Endothelial cell of coronary artery (primary cell): Measurements from ENCODE around the gene RALBP1. TPM values are rescaled to one million over a fixed set of nuclear protein-coding genes. Genes with fewer than 3 reads are reported as not detected.

Experiments used
- total RNA-seq: library from RNA; depleted of rRNA; stranded (reverse); fragments of >200 nt; gene quantifications from 2 replicates; pipeline ENCODE4 v1.2.3, GENCODE V29; 2014

RALBP1 gene
- 69.5 and 78.9 TPM in 2 replicates for total RNA-seq

DNA sequence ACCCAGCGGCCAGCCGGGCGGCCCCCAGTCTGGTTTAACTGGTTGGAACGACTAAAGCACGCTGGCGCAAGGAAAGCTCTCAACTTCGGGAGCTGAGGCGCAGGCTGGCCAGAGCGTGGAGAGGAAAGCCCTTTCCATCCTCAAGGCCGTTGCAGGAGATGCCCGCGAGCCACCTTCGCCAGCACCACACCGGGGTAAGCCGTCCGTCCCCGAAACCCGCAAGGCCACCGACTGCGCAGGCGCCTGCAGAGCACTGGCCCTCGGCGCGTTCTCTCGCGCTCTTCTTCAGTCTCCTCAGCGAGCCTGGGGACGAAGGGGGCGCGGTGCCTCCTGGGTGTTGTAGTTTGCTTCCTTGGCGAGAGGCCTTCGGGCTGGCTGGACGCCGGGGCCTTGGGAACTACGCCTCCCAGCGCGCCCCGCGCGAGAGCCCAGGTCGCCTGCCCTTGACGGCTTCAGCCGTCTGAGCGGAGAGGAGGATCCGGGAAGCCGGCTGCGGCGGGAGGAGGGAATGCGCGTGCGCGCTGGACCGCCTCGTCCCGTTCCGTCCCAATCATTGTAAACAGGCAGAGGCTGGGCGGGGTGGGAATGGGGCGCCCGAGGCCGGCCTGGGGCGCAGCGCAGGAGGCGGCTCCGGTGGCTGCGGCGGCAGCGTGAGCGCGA, at the start of gene RALBP1:
RALBP1 (plus strand) TSS at position 531 of the 660 bp plus-strand sequence. CDS start 37,533 bp downstream, outside the sequence.

Other genes with a start within 250 kb of the RALBP1 start
- 60.2 and 72.8 TPM in 2 replicates for gene TWSG1, start 140.7 kb upstream of the RALBP1 start, total RNA-seq
- gene PPP4R1, start 139.0 kb downstream of the RALBP1 start, total RNA-seq: 112 and 138 TPM in 2 replicates
- gene RAB31, start 232.8 kb downstream of the RALBP1 start, total RNA-seq: 22.7 and 24.9 TPM in 2 replicates